Left kidney (tissue), 2 donors: Measurements from ENCODE around the gene FGD6. TPM values are rescaled to one million over a fixed set of nuclear protein-coding genes. Genes with fewer than 3 reads are reported as not detected.
"Not testable (repeated sequence)": the region's sequence is repeated elsewhere in the genome, so short reads cannot be mapped to it uniquely, and the experiment has no call there.

Experiments used
- DNase-seq: peaks from one replicate; pipeline ENCODE4 v3.0.0-alpha.2; 2013
- polyA plus RNA-seq: library from polyadenylated mRNA; unstranded; fragments of 120-200 nt; gene quantifications from one replicate; pipeline ENCODE4 v1.2.1, GENCODE V29; 2013; ENCODE audit not compliant: insufficient read length

Gene FGD6
- polyA plus RNA-seq, 1 donor, result 13.9 TPM

- not testable (repeated sequence) for DNase-seq
Measured at GRCh38 chr12:95235621-95236020, 18.4 kb upstream of the FGD6 start.

- not testable (repeated sequence) for DNase-seq
Measured at GRCh38 chr12:95234187-95234586, 16.9 kb upstream of the FGD6 start.

GRCh38 chr12:95231190-95231589, 13.9 kb upstream of the FGD6 start:
- DNase-seq, result no peak

DNA sequence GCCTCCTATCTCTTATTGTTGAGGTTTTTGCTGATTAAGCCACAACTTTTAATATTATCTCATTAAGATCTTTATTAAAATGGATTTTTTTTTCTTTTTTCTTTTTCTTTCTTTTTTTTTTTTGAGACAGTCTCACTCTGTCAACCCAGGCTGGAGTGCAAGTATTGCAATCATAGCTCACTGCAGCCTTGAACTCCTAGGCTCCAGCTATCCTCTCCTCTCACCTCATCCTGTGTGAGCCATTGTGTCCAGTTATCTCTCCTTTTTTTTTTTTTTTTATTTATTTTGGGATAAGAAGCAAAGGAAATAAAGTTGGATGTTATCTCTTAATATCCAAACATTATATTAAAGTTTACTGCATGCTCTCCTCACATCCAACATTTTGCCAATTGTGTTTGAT, 13.0 kb upstream of the FGD6 start:
- no peak for DNase-seq

GRCh38 chr12:95229636-95230035, 12.4 kb upstream of the FGD6 start:
- no peak for DNase-seq

- no peak for DNase-seq
Measured at GRCh38 chr12:95228617-95229016, 11.3 kb upstream of the FGD6 start.

- DNase-seq, result no peak
Measured at GRCh38 chr12:95227818-95228356, 10.6 kb upstream of the FGD6 start.

- no peak for DNase-seq
Measured at GRCh38 chr12:95225645-95226212, 8.5 kb upstream of the FGD6 start.

- no peak for DNase-seq
Measured at GRCh38 chr12:95224202-95225170, 7.2 kb upstream of the FGD6 start.

- DNase-seq, result no peak
Measured at GRCh38 chr12:95220726-95221125, 3.5 kb upstream of the FGD6 start.

DNA sequence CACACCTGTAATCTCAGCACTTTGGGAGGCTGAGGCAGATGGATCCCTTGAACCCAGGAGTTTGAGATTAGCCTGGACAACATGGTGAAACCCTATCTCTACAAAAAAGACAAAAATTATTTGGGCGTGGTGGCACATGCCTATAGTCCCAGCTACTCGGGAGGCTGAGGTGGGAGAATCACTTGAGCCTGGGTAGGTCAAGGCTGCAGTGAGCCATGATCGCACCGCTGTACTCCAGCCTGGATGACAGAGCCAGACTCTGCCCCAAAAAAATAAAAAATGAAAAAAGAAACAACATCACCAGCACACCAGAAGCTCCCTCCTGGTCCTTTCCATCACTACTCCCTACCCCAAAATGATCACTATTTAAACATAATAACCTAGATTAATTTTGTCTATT, 2.9 kb upstream of the FGD6 start:
- no peak for DNase-seq

GRCh38 chr12:95218150-95219133, 1.2 kb upstream of the FGD6 start:
- peak; percentile 62 for DNase-seq

GRCh38 chr12:95216711-95217376, 423 bp downstream of the FGD6 start:
- DNase-seq, result peak; percentile 46

- peak; percentile 49 for DNase-seq
Measured at GRCh38 chr12:95215949-95216348, 1.3 kb downstream of the FGD6 start.

DNA sequence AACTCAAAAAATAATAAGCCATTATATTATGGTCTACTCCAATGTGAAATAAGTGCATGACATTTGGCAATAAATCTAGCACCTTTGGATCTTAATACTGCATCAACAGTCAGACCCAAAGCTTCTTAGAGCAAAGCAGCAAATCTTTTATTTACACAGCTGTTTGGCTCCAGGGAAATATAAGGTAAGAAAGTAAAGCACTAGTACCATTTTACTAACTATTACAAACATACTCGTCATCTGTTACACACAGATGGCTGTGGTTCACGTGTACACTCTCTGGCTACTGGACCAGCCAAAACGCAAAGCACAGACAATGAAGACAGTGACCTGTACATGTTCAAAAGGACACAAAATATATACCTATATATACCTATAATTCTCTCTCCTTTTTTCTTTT, 2.8 kb downstream of the FGD6 start:
- DNase-seq, result no peak

- no peak for DNase-seq
Measured at GRCh38 chr12:95213928-95214327, 3.3 kb downstream of the FGD6 start.

DNA sequence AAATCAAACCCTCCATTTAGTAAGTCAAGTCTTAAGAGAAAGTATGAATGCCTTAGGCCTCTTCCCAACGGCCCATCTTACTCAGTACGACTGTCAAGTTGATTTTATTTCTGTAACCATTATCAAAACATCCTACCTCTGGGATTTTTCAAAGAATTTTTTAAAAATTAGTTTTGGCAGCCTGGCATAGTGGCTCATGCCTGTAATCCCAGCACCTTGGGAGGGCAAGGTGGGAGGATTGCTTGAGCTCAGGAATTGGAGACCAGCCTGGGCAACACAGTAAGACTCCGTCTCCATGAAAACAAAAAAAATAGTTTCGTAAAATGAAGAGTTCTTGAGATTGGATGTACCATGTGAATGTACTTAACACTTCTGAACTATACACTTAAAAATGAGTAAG, 4.1 kb downstream of the FGD6 start:
- no peak for DNase-seq

- DNase-seq, result no peak
Measured at GRCh38 chr12:95212586-95212985, 4.7 kb downstream of the FGD6 start.

DNA sequence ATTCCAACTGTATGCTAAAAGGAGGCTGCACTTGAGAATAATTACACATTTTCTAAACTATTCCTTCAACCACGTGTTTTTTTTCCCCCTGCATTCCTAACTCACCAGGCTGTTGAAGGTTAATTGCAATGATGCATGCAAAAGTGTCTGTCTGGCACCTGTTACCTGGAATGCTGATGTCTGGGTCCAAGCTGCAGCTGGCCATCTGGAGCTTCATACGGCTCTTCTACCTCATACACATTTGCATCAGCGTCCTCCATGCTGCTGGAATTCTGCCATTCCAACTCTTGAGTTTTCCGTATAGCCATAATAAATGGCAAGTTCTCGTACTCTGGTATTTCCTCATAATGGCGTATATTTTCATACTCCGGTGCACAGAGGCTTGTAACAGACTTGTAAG, 8.6 kb downstream of the FGD6 start:
- DNase-seq, result no peak

GRCh38 chr12:95207407-95207806, 9.9 kb downstream of the FGD6 start:
- no peak for DNase-seq

DNA sequence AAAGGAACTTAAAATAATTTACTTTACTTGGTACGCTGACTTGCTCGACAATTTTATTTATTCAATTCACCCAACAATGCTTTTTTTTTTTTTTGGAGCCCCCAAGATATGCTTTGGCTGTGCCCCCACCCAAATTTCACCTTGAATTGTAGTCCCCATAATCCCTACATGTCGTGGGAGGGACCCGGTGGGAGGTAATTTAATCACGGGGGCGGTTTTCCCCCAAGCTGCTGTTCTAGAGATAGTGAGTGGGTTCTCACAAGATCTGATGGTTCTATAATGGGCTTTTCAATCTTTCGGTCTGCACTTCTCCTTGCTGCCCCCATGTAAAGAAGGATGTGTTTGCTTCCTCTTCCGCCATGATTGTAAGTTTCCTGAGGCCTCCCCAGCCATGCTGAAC, 10.4 kb downstream of the FGD6 start:
- no peak for DNase-seq

DNA sequence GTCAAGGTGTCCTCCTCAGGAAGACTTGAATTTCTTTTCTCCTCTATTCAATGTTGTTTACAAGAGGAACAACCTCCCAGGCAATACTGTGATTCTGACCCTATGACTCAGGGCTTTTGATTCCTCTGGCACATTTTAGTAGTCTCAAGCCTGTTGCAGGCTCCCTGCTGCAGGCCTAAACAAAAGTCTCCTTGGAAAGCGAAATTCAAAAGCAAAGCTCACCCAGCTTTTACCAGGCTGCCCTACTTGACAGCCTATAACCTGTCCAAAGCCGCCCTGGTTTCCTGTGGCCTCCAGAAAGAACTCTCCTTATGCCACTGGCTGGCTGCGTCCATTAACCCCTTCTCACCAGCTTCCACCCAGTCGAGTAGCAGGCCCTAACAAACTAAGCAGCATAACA, 11.6 kb downstream of the FGD6 start:
- DNase-seq, result no peak
